Measurements from ENCODE around the gene MYO1B.

MYO1B gene

GRCh38 chr2:191264647-191265081, 19.5 kb downstream of the MYO1B start:
- DNase-seq: no peak

GRCh38 chr2:191265311-191266170, 20.3 kb downstream of the MYO1B start:
- no peak for DNase-seq

GRCh38 chr2:191266201-191266600, 21.0 kb downstream of the MYO1B start:
- DNase-seq: no peak

GRCh38 chr2:191268596-191268995, 23.4 kb downstream of the MYO1B start:
- DNase-seq: no peak

GRCh38 chr2:191270306-191271161, 25.3 kb downstream of the MYO1B start:
- no peak for DNase-seq

GRCh38 chr2:191272064-191272463, 26.9 kb downstream of the MYO1B start:
- DNase-seq: no peak

GRCh38 chr2:191274413-191274815, 29.2 kb downstream of the MYO1B start:
- no peak for DNase-seq

- no peak for DNase-seq
Measured at GRCh38 chr2:191276792-191277465, 31.7 kb downstream of the MYO1B start.

GRCh38 chr2:191280290-191280689, 35.1 kb downstream of the MYO1B start:
- no peak for DNase-seq

GRCh38 chr2:191280834-191281756, 35.9 kb downstream of the MYO1B start:
- DNase-seq: no peak

GRCh38 chr2:191285252-191285651, 40.0 kb downstream of the MYO1B start:
- no peak for DNase-seq

GRCh38 chr2:191287820-191288219, 42.6 kb downstream of the MYO1B start:
- DNase-seq: no peak

GRCh38 chr2:191289049-191289448, 43.8 kb downstream of the MYO1B start:
- DNase-seq: no peak

- no peak for DNase-seq
Measured at GRCh38 chr2:191291471-191291870, 46.3 kb downstream of the MYO1B start.

- DNase-seq: no peak
Measured at GRCh38 chr2:191292869-191293268, 47.7 kb downstream of the MYO1B start.

- DNase-seq: no peak
Measured at GRCh38 chr2:191295088-191295487, 49.9 kb downstream of the MYO1B start.

- DNase-seq: no peak
Measured at GRCh38 chr2:191296083-191297006, 51.1 kb downstream of the MYO1B start.

- no peak for DNase-seq
Measured at GRCh38 chr2:191297033-191297432, 51.8 kb downstream of the MYO1B start.

- no peak for DNase-seq
Measured at GRCh38 chr2:191298306-191298705, 53.1 kb downstream of the MYO1B start.

- DNase-seq: no peak
Measured at GRCh38 chr2:191299010-191299409, 53.8 kb downstream of the MYO1B start.

GRCh38 chr2:191299866-191300265, 54.7 kb downstream of the MYO1B start:
- no peak for DNase-seq

Data from SIG-M5 (cell line).